Muscle of leg (tissue), 11 donors: Measurements from ENCODE around the gene FHL1. TPM values are rescaled to one million over a fixed set of nuclear protein-coding genes. Genes with fewer than 3 reads are reported as not detected.

Experiments
- DNase-seq: peaks from one replicate; pipeline ENCODE4 v3.0.0; 2013
- H3K27ac ChIP-seq: one replicate; pipeline ENCODE4 v1.5.1; 2013; ENCODE audit warnings: mild to moderate bottlenecking, low read length, control low read depth
- H3K27me3 ChIP-seq: one replicate; pipeline ENCODE4 v1.6.1; 2013; ENCODE audit warnings: low read length; ENCODE audit not compliant: control insufficient read depth, insufficient read depth
- H3K36me3 ChIP-seq: one replicate; pipeline ENCODE4 v1.6.1; 2013; ENCODE audit warnings: low read length; ENCODE audit not compliant: control insufficient read depth, insufficient read depth
- H3K4me1 ChIP-seq: one replicate; pipeline ENCODE4 v1.6.1; 2013; ENCODE audit warnings: low read length; ENCODE audit not compliant: control insufficient read depth, insufficient read depth
- H3K4me3 ChIP-seq: one replicate; pipeline ENCODE4 v1.5.1; 2013; ENCODE audit warnings: low read length, control low read depth
- H3K9me3 ChIP-seq: replicated peaks from 2 replicates; pipeline ENCODE4 v1.6.1; 2013; ENCODE audit warnings: low read depth, low read length; ENCODE audit not compliant: control insufficient read depth
- WGBS: methylation state at CpG from one replicate; pipeline ENCODE4 v1.1.5; 2013; ENCODE audit warnings: missing lambda C conversion rate; ENCODE audit not compliant: insufficient coverage; 5-methylcytosine and 5-hydroxymethylcytosine counted together
- polyA plus RNA-seq, 8 donors: library from polyadenylated mRNA; unstranded; fragments of 120-200 nt; gene quantifications; one replicate each; pipeline versions ENCODE4 v1.2.1 to v1.2.3, GENCODE V29; 2013; ENCODE audit warnings: inconsistent platforms in 1 of 8, low replicate concordance in 1 of 8; ENCODE audit not compliant: insufficient read length in 8 of 8, insufficient read depth in 1 of 8
- total RNA-seq: library from RNA; stranded (reverse); fragments of 120-200 nt; gene quantifications from one replicate; pipeline ENCODE4 v1.2.4, GENCODE V29; 2013

Gene FHL1
- total and polyA plus RNA-seq, 9 donors: 1,092 to 1,847 (median 1,474) TPM

GRCh38 chrX:136192135-136192534 is 44.8 kb downstream of the FHL1 start:
- WGBS: no CpG with 5 or more reads among the region's 2 CpGs
- Histone ChIP-seq H3K36me3 (no peaks in the 10 kb centered on the region), H3K27ac (no peak overlapping the region), H3K4me1 (peaks cover 15% of the 10 kb centered on the region), H3K4me3 (no peak overlapping the region), H3K27me3 (peaks cover 24% of the 10 kb centered on the region), H3K9me3 (no peaks in the 10 kb centered on the region)
- DNase-seq: no peak

DNA sequence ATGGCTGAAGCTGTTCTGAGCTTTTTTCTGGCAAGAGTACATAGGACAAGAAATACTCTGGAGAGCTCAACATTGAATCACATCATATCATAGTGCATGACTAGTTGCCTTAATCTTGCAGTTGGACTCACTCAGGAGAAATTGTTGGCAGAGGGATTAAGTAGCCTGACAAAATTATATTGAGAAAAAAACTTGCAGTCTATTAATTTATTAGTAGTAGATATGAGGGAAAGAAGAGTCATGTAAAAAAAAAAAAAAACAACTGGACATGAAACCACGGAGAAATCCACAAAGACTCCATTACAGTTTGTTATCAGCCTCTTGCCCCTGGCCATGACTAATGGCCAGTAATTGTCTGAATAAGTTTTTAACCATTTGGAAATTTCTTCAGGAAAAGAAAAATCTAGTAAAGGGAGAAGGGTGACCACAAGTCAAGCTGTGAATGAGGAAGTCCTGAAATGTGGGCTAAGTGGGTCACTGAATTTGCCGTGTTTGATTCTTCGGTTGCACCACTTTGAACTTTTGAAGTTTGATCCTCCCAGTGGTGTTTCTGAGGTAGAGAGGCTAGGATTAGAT is 45.6 kb downstream of the FHL1 start:
- H3K27ac ChIP-seq: no peak overlapping the region
- no peaks in the 10 kb centered on the region for H3K9me3 ChIP-seq
- 80% methylated on average over 1 of the region's 3 CpGs for WGBS
- no peaks in the 10 kb centered on the region for H3K36me3 ChIP-seq
- DNase-seq: no peak
- peaks cover 15% of the 10 kb centered on the region for H3K4me1 ChIP-seq
- H3K27me3 ChIP-seq: peaks cover 24% of the 10 kb centered on the region
- H3K4me3 ChIP-seq: no peak overlapping the region

DNA sequence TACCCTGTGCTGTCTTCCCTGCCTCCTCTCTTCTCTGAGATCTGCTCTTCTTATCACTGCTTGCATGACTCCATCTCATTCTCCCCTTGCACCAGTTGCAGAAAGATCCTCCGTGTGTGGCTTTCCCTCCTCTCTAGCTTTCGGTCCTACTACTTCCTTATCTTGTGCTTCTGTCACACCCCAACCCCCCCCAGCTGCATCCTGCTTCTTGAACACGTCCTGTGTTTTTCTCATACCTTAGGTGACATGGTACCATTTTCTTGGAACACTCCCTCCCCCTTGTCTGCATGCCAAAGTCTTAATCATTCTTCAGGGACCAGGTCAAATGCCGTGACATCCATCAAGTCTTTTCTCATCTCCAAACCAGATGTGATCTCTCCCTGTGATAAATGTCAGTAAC is 46.4 kb downstream of the FHL1 start:
- H3K4me3 ChIP-seq: no peak overlapping the region
- H3K36me3 ChIP-seq: no peaks in the 10 kb centered on the region
- no peaks in the 10 kb centered on the region for H3K9me3 ChIP-seq
- peaks cover 15% of the 10 kb centered on the region for H3K4me1 ChIP-seq
- H3K27ac ChIP-seq: no peak overlapping the region
- 51% methylated on average over 4 of the region's 4 CpGs for WGBS
- no peak for DNase-seq
- peaks cover 19% of the 10 kb centered on the region for H3K27me3 ChIP-seq

DNA sequence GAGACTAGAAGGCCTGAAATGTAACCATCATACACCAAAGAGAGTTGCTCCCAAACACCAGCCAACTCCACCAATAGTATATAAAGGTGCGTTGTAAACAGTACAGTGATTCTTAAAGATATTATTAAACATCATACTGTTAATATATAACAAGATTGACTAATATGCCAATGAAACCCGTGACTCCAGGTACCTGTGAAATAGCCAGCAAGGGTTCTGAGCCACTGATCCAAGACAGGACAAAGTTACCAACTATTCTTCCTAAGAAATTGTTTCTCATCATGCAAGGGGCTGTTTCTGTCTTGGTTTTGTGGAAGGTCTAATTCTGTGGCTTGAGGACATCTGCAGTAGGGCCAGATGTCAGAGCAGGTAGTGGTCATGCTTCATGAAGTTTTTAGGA is 47.2 kb downstream of the FHL1 start:
- no peak overlapping the region for H3K4me3 ChIP-seq
- no peak overlapping the region for H3K27ac ChIP-seq
- WGBS: no CpG with 5 or more reads among the region's 2 CpGs
- H3K4me1 ChIP-seq: peaks cover 15% of the 10 kb centered on the region
- H3K27me3 ChIP-seq: peaks cover 16% of the 10 kb centered on the region
- no peak for DNase-seq
- H3K36me3 ChIP-seq: no peaks in the 10 kb centered on the region
- no peaks in the 10 kb centered on the region for H3K9me3 ChIP-seq

DNA sequence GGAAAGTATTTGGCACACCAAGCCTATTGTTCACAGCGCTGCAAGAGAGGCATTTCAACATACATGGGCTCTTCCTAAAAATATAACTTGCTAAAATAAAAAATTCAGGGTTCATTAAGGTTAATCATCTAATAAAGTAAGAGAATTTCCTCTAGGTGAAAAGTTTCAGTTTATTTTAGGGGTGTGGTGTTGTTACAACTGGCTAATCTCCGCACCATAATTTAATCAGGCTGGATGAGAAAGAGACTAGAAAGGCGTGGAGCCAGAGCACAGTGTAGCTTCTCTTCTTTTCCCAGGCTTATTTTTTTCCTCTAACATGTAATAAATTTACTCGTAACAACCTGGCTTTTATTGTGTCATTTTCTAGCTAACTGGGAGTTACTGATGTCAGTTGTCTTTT is 47.9 kb downstream of the FHL1 start:
- Histone ChIP-seq H3K36me3 (no peaks in the 10 kb centered on the region), H3K27ac (no peak overlapping the region), H3K4me3 (no peak overlapping the region), H3K9me3 (no peaks in the 10 kb centered on the region), H3K27me3 (peaks cover 16% of the 10 kb centered on the region), H3K4me1 (peaks cover 15% of the 10 kb centered on the region)
- DNase-seq: no peak
- WGBS: 100% methylated on average over 1 of the region's 4 CpGs

GRCh38 chrX:136196691-136197155 is 49.4 kb downstream of the FHL1 start:
- Histone ChIP-seq H3K27me3 (peaks cover 12% of the 10 kb centered on the region), H3K9me3 (no peaks in the 10 kb centered on the region), H3K4me1 (peaks cover 9% of the 10 kb centered on the region), H3K4me3 (peak overlapping the region; percentile 39), H3K36me3 (no peaks in the 10 kb centered on the region), H3K27ac (peak overlapping the region; percentile 84)
- WGBS: 59% methylated on average over 2 of the region's 7 CpGs
- peak; percentile 50 for DNase-seq

GRCh38 chrX:136198010-136198409 is 50.7 kb downstream of the FHL1 start:
- no peaks in the 10 kb centered on the region for H3K36me3 ChIP-seq
- H3K4me3 ChIP-seq: peak overlapping the region; percentile 39
- peak overlapping the region; percentile 84 for H3K27ac ChIP-seq
- peaks cover 12% of the 10 kb centered on the region for H3K27me3 ChIP-seq
- DNase-seq: no peak
- peaks cover 9% of the 10 kb centered on the region for H3K4me1 ChIP-seq
- H3K9me3 ChIP-seq: no peaks in the 10 kb centered on the region

DNA sequence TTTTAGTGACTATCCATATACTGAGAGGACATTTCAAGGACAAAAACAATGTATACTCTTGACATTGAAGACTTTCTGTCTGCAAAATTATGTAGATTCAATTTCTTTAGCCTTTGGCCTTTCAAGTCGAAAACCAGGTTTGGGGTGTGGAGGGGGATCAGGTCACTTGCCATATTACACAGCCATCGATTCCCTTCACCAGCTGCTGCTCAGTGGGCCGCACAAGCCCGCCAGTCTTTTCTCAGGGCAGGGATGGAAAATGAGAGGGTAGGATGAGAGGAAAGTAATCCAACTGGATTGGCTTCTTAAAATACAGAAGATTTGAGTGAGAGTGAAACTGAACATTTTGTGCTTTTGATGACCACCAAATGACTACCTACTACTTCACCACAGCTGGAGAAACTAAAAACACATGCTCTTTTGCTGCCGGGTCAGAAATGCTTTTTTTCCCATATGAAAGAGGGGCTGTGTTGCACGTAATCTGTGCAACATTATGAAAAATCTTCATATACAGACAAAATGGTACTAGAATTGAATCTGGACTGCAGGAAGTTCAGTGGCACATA is 51.4 kb downstream of the FHL1 start:
- Histone ChIP-seq H3K27ac (peak overlapping the region; percentile 84), H3K27me3 (peaks cover 10% of the 10 kb centered on the region), H3K4me1 (peaks cover 9% of the 10 kb centered on the region), H3K36me3 (no peaks in the 10 kb centered on the region), H3K4me3 (peak overlapping the region; percentile 39), H3K9me3 (no peaks in the 10 kb centered on the region)
- WGBS: no CpG with 5 or more reads among the region's 6 CpGs
- no peak for DNase-seq

DNA sequence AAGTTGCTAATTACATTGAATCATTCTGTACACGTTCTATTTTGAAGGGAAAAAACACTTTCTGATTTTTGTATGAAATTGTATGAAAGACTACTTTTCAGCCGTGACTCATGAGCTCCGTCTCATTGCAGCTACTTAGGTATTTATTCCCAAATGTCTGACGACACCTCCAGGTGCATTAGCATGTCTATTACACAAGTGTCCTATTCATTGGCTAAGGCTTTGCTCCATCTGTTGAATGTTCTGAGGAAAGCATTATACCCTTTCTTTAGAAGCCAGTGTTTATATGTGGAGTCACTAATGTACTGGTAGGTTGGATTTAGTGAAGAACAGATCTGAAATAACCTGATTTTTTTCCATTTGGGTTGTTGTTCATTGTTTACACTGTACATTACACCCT is 52.0 kb downstream of the FHL1 start:
- peak; percentile 45 for DNase-seq
- Histone ChIP-seq H3K4me3 (peak overlapping the region; percentile 39), H3K36me3 (no peaks in the 10 kb centered on the region), H3K27ac (peak overlapping the region; percentile 84), H3K9me3 (no peaks in the 10 kb centered on the region), H3K27me3 (peaks cover 9% of the 10 kb centered on the region), H3K4me1 (peaks cover 9% of the 10 kb centered on the region)
- no CpG with 5 or more reads among the region's 4 CpGs for WGBS

DNA sequence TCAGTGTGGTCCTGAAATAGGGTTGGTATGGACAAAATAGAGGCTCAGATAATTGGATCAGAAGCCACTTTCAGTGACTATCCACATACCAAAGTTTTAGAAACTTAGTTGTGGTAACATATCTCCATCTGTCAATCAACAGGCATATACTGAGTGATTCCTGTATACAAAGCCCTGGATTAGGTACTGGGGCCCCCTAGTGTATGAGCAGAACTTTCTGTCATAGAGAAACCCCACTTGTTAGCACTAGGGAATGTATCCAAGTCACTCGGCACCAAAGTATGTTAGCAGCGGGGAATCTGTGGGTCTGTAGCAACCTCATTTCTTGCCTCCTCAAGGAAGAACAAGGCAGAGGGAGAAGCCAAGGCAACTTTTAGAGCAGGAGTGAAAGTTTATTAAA is 53.1 kb downstream of the FHL1 start:
- peak overlapping the region; percentile 25 for H3K27ac ChIP-seq
- H3K36me3 ChIP-seq: no peaks in the 10 kb centered on the region
- WGBS: no CpG with 5 or more reads among the region's 2 CpGs
- H3K27me3 ChIP-seq: peaks cover 8% of the 10 kb centered on the region
- DNase-seq: no peak
- no peaks in the 10 kb centered on the region for H3K9me3 ChIP-seq
- peak overlapping the region; percentile 20 for H3K4me3 ChIP-seq
- H3K4me1 ChIP-seq: peaks cover 13% of the 10 kb centered on the region
